ENCODE measurements around the gene LRCH4. TPM values are rescaled to one million over a fixed set of nuclear protein-coding genes. Genes with fewer than 3 reads are reported as not detected.

The LRCH4 gene
- polyA plus RNA-seq, 1 experiment, result 11.3 TPM

DNA sequence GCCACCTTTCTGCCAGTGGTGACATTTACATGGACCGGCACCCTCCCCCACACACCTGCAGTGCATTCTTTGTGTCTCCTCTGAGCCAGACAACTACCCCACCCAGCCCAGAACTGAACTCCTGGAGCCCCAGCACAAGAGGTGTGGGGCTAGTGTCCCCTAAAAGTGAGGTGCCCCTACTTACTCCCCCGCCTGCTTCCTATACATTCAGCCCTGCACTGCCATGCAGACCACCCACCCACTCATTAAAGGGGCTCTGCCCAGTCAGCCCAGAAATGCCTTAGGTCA, 14.2 kb downstream of the LRCH4 start:
- peaks cover 2% of the 10 kb centered on the region for H3K27me3 ChIP-seq (ENCODE audit: control insufficient read depth, insufficient read depth, low read length)
- ChIA-PET POLR2A (interaction anchor here (2.8 kb wide), 1 partner anchor 14 kb away, joined by 20 read pairs; the partner anchor contains the start of genes FBXO24 and LRCH4), CTCF (interaction anchor here (0.9 kb wide), 1 partner anchor 12 kb away, joined by 9 read pairs; no protein-coding TSS in a partner anchor)
- no peak overlapping the region for H3K4me3 ChIP-seq (ENCODE audit: low read depth, low read length)
- DNase-seq (ENCODE audit: low read depth, low spot score), result no peak
- H3K9me3 ChIP-seq (ENCODE audit: control insufficient read depth, insufficient read depth, low read length), result no peaks in the 10 kb centered on the region; the same call in 1 of the 2 replicates
- TF ChIP-seq, protein P1, sequence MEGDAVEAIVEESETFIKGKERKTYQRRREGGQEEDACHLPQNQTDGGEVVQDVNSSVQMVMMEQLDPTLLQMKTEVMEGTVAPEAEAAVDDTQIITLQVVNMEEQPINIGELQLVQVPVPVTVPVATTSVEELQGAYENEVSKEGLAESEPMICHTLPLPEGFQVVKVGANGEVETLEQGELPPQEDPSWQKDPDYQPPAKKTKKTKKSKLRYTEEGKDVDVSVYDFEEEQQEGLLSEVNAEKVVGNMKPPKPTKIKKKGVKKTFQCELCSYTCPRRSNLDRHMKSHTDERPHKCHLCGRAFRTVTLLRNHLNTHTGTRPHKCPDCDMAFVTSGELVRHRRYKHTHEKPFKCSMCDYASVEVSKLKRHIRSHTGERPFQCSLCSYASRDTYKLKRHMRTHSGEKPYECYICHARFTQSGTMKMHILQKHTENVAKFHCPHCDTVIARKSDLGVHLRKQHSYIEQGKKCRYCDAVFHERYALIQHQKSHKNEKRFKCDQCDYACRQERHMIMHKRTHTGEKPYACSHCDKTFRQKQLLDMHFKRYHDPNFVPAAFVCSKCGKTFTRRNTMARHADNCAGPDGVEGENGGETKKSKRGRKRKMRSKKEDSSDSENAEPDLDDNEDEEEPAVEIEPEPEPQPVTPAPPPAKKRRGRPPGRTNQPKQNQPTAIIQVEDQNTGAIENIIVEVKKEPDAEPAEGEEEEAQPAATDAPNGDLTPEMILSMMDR (IDR thresholded peaks at IDR 0.05; ENCODE audit: low read depth, low read length), result no peak
- no peak overlapping the region for H3K27ac ChIP-seq (ENCODE audit: low read depth, low read length)

DNA sequence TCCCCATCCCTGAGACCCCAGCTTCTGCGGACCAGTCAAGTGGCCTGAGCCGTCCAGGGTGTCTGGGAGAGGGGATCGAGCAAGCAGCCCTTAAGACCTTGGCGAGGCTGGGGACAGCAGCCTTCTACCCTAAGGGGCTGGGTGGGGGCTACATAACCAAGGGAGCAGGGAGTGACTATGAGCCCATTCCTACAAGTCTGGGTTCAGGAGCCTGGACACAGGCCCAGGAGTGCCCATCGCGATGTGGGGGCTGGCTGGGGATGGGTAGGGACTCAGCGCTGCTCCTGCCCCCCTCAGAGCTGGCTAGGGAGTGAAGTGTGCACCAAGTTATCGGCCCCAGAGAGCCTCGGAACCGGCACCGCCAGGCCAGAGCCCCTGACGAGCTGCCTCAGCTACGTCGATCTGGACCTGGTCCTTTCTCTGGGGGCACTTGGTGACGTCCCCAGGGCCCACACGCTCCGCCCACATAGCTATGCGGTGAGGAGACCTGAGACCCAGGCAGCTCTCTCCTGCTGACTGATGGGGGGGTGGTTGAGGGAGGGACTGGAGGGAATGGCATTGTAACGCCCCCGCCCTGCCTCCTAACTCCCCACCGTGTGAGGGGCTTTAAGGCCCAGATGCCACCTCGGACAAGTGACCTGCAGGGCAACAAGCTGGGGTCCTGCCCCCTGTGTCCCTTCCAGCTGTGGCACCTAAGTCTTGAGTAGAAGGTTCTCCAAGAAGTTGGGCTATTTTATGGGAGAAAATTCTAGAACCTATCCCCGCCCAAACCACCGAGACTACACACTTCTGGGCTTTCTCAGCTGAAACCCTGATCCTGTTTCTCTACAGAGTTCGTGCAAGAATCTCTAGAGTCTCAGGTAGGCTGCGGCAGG, 14.7 kb downstream of the LRCH4 start:
- ChIA-PET POLR2A (interaction anchor here (0.7 to 2.8 kb wide), 2 partner anchors 14 to 102 kb away, joined by 13 to 20 read pairs; partner anchors contain the start of genes FBXO24, GNB2 and LRCH4), CTCF (interaction anchor here (0.9 to 1.0 kb wide), 2 partner anchors 11 to 88 kb away, joined by 3 to 9 read pairs; no protein-coding TSS in a partner anchor)
- TF ChIP-seq, protein P1 (IDR thresholded peaks at IDR 0.05; ENCODE audit: low read depth, low read length), result no peak
- H3K27me3 ChIP-seq (ENCODE audit: control insufficient read depth, insufficient read depth, low read length), result peaks cover 2% of the 10 kb centered on the region
- H3K9me3 ChIP-seq (ENCODE audit: control insufficient read depth, insufficient read depth, low read length), result no peaks in the 10 kb centered on the region; the same call in 1 of the 2 replicates
- no peak overlapping the region for H3K4me3 ChIP-seq (ENCODE audit: low read depth, low read length)
- DNase-seq (ENCODE audit: low read depth, low spot score), result no peak
- H3K27ac ChIP-seq (ENCODE audit: low read depth, low read length), result no peak overlapping the region

DNA sequence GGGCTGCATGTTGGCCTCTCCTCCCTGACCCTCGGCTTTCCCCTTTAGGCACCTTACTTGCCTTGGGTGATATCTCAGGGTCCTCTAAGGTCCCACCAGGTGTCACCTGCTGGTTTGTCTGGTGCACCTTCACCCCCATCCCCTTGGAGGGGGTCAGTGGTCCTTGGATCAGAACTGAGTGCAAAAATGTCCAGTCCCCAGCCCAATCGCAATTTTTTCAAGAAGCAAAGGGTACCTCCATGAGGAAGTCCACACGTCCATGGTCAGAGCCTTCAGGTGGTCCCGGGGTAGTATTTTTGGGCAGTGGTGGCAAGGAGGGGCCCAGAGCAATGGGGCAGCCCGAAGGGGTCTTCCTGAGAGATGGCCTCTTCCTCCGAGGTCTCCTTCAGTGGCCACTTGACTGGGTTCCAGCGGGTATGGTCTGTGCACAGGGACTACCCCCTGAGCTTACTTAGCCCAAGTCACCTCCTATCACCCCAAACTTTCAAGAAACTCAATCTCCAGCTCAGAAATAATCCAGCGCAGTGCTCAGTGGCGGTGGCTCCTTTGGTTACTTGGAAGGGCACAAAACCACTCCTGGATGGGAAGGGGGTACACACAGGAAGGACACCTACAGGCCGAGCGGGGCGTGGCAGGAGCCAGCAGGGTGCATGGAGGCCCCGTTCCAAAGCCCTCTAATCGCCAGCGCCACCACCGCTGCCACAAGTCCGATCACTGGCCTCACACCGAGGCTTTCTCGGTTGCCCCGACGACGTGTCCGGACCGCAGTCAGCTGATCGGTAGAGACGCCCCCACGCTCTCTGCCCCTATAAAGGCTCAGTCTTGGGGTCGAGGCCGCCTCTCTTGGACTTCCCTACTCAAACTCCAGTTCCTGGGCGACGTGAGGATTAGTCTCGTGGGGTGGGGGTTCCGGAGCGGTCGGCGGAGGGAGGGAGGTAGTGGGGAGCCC, 16.8 kb downstream of the LRCH4 start:
- H3K27me3 ChIP-seq (ENCODE audit: control insufficient read depth, insufficient read depth, low read length), result peaks cover 2% of the 10 kb centered on the region
- TF ChIP-seq, protein P1 (IDR thresholded peaks at IDR 0.05; ENCODE audit: low read depth, low read length), result peak; percentile 41
- H3K27ac ChIP-seq (ENCODE audit: low read depth, low read length), result no peak overlapping the region
- H3K9me3 ChIP-seq (ENCODE audit: control insufficient read depth, insufficient read depth, low read length), result no peaks in the 10 kb centered on the region; the same call in 1 of the 2 replicates
- no peak for DNase-seq (ENCODE audit: low read depth, low spot score)
- CTCF ChIA-PET, result interaction anchor here (0.7 to 1.9 kb wide), 4 partner anchors 10 to 104 kb away, joined by 3 to 12 read pairs (median 4); no protein-coding TSS in a partner anchor
- POLR2A ChIA-PET, result interaction anchor here (1.0 kb wide), 1 partner anchor 17 kb away, joined by 5 read pairs; the partner anchor contains the start of genes FBXO24 and LRCH4
- peak overlapping the region; percentile 29; the same call in 1 of the 2 replicates for H3K4me3 ChIP-seq (ENCODE audit: low read depth, low read length)

DNA sequence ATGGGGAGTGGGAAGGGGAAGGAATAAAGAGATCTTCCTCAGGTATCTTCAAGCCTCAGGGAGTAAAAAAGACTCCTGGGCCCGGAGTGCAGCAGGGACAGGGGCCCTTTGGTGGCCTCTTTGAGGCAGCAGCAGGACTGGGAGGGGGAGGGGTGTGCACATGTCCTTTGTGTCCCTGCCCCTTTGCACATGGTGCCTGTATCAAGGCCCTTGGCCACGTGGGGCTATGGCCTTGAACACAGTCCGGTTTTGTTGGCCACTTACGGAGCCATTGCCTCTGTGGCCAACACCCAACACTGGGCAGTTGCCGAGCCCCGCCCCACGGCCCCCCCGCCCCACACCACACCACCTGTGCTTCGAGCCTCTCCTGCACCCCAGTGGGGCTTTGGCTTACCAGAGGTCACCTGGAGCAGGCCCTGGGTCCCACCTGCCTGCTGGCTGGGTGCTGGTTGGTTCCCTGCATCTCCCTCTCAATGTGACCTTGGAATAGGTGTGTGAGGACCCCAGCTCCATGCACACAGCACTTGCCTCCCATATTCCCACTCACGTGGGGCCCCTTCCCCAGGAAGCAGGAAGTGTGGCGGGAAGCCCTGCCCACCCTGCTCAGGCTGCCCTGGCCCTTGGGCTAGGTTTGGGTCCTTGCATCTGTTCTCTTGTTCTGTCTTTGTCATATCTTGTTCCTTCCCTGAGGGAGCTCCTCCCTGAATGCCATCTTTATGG, 17.6 kb downstream of the LRCH4 start:
- POLR2A ChIA-PET, result no interaction called here
- Histone ChIP-seq H3K9me3 (ENCODE audit: control insufficient read depth, insufficient read depth, low read length) (no peaks in the 10 kb centered on the region; the same call in 1 of the 2 replicates), H3K4me3 (ENCODE audit: low read depth, low read length) (no peak overlapping the region), H3K27ac (ENCODE audit: low read depth, low read length) (no peak overlapping the region), H3K27me3 (ENCODE audit: control insufficient read depth, insufficient read depth, low read length) (peaks cover 2% of the 10 kb centered on the region)
- CTCF ChIA-PET, result interaction anchor here (0.7 to 1.9 kb wide), 3 partner anchors 9 to 103 kb away, joined by 3 to 12 read pairs (median 4); no protein-coding TSS in a partner anchor
- no peak for DNase-seq (ENCODE audit: low read depth, low spot score)
- TF ChIP-seq, protein P1 (IDR thresholded peaks at IDR 0.05; ENCODE audit: low read depth, low read length), result no peak
